Measurements from ENCODE around the gene PERCC1.

DNA sequence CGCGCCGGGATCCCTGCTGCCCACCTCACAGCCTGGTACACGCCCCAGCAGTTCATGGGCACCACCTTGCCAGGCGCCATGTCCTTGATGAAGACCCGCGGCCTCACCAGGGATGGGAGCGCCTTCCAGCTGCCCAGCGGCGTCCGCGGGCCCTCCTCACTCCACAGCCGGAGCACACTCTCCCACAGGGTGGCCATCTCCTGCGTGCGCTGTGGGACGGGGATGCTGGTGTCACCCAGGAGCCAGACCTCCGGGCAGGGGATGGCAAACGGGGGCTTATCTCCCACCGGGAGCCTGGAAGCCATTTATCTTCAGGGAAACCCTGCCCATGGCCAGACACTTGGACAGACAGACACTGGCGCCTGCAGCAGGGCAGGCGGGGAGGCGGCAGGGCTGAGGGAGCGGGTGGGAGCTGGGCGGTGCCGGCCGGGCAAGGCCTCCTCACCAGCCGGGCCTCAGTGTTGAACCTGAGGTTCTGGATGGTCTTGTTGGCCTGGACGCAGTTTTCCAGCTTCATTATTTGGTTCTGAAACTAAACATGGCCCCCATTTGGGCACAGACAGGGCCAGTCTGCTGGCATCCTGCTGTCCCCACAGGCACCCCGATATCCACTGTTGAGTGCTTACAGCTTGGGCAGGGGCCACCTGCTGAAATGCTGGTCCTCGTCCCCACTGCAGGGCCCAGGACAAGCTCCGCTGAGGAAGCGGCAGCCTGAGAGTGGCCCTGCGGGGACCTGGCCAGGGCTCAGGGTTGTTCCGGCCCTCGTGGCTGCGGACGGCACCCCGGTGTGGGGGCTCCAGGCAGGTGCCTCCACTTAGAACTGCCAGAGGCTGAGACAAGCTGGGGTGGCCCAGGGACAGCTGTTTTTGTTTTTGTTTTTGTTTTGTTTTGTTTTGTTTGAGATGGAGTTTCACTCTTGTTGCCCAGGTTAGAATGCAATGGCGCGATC, 4.0 kb downstream of the PERCC1 start:
- TF ChIP-seq, protein P1, sequence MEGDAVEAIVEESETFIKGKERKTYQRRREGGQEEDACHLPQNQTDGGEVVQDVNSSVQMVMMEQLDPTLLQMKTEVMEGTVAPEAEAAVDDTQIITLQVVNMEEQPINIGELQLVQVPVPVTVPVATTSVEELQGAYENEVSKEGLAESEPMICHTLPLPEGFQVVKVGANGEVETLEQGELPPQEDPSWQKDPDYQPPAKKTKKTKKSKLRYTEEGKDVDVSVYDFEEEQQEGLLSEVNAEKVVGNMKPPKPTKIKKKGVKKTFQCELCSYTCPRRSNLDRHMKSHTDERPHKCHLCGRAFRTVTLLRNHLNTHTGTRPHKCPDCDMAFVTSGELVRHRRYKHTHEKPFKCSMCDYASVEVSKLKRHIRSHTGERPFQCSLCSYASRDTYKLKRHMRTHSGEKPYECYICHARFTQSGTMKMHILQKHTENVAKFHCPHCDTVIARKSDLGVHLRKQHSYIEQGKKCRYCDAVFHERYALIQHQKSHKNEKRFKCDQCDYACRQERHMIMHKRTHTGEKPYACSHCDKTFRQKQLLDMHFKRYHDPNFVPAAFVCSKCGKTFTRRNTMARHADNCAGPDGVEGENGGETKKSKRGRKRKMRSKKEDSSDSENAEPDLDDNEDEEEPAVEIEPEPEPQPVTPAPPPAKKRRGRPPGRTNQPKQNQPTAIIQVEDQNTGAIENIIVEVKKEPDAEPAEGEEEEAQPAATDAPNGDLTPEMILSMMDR (IDR thresholded peaks at IDR 0.05): no peak
- TF ChIP-seq POLR2A (IDR thresholded peaks at IDR 0.05): no peak
